Kidney (tissue), 14 donors: ENCODE results near the gene PRR19. TPM values are rescaled to one million over a fixed set of nuclear protein-coding genes. Genes with fewer than 3 reads are reported as not detected.

ENCODE experiments used
- DNase-seq, 5 donors: peaks; one replicate each; pipeline ENCODE4 v3.0.0-alpha.2; 2013 to 2020
- FAIRE-seq: peaks from 2 replicates; lab custom pipeline; 2012; peaks lifted over from hg19 to GRCh38; lab: Jason Lieb, UNC
- H3K27ac ChIP-seq, 2 donors: one replicate each; pipeline ENCODE4 v1.7.0; 2013; ENCODE audit warnings: low read depth in 2 of 2, low read length in 2 of 2, inconsistent platforms in 1 of 2
- H3K27me3 ChIP-seq: one replicate; pipeline ENCODE4 v1.7.1; 2013; ENCODE audit warnings: low read length, inconsistent platforms; ENCODE audit not compliant: control insufficient read depth, insufficient read depth
- H3K36me3 ChIP-seq, 3 donors: one replicate each; pipeline versions ENCODE4 v1.7.0 to v1.7.1; 2013; ENCODE audit warnings: low read length in 3 of 3, control low read depth in 1 of 3, inconsistent platforms in 1 of 3; ENCODE audit not compliant: insufficient read depth in 3 of 3, control insufficient read depth in 2 of 3
- H3K4me1 ChIP-seq, 3 donors: one replicate each; pipeline versions ENCODE4 v1.7.0 to v1.7.1; 2013; ENCODE audit warnings: low read length in 3 of 3, inconsistent platforms in 1 of 3, low read depth in 1 of 3; ENCODE audit not compliant: control insufficient read depth in 2 of 3, insufficient read depth in 2 of 3
- H3K4me3 ChIP-seq, 3 donors: one replicate each; pipeline versions ENCODE4 v1.7.0 to v1.8.1; 2013; ENCODE audit warnings: low read length in 3 of 3, control low read depth in 1 of 3, inconsistent platforms in 1 of 3
- H3K9ac ChIP-seq, 3 donors: one replicate each; pipeline versions ENCODE4 v1.7.0 to v1.7.1; 2013; ENCODE audit warnings: low read length in 3 of 3, control low read depth in 1 of 3, inconsistent platforms in 1 of 3
- H3K9me3 ChIP-seq, 3 donors: one replicate each; pipeline versions ENCODE4 v1.7.0 to v1.7.1; 2013; ENCODE audit warnings: low read length in 3 of 3, control low read depth in 1 of 3, inconsistent platforms in 1 of 3; ENCODE audit not compliant: control insufficient read depth in 2 of 3, insufficient read depth in 1 of 3
- CTCF ChIP-seq: IDR thresholded peaks from 3 replicates; pipeline ENCODE4 v1.5.1; 2012; ENCODE audit warnings: mild to moderate bottlenecking, moderate library complexity, borderline replicate concordance; ENCODE audit not compliant: insufficient read depth; ENCODE audit errors: extremely low read depth
- intact Hi-C: fragments of 100-400 bp; cut with DNase I; formaldehyde crosslinking; loops from one replicate; pipeline ENCODE4 v1.11.1; 2022
- polyA plus RNA-seq: library from polyadenylated mRNA; stranded (reverse); fragments of 350-450 nt; fragmentation: Illumina TruSeq; extraction: RNeasy Lipid Tissue Mini Kit (QIAGEN cat#74804); gene quantifications from one replicate; pipeline ENCODE4 v1.2.3, GENCODE V29; 2014; ENCODE audit warnings: low read depth, low replicate concordance; ENCODE audit not compliant: insufficient read depth
- total RNA-seq: library from RNA; stranded (reverse); fragmentation: NEBNext Ultra II Directional; extraction: Animal tissue kit (Norgen Biotek cat#: 25700); gene quantifications from one replicate; pipeline ENCODE4 v1.2.1, GENCODE V29; 2021
- donor health status: control.
- donor health status: control.
- donor health status: control.
- donor health status: control.
- donor health status: control.
- donor health status: DM: yes; HTN: yes; CAD: no.
- donor health status: Normal renal cell carcinoma (clear cell type).

The PRR19 gene
- total and polyA plus RNA-seq, 2 donors from 2014 or later, result 0.47 to 0.71 TPM

- Histone ChIP-seq H3K27ac (no peak overlapping the region), H3K9ac (no peak overlapping the region), H3K4me3 (no peak overlapping the region), H3K36me3 (peaks cover 0 to 16% (median 2%) of the 10 kb centered on the region in 3 donors), H3K4me1 (no peaks in the 10 kb centered on the region), H3K27me3 (no peaks in the 10 kb centered on the region), H3K9me3 (no peaks in the 10 kb centered on the region)
- no peak for DNase-seq
- TF ChIP-seq CTCF, result no peak
- intact Hi-C loops, result no loop called here
- FAIRE-seq, result no peak
Measured at GRCh38 chr19:42351079-42351735, 49.3 kb downstream of the PRR19 start.

- Histone ChIP-seq H3K36me3 (peaks cover 0 to 26% (median 2%) of the 10 kb centered on the region in 3 donors), H3K9ac (no peak overlapping the region), H3K27ac (no peak overlapping the region), H3K9me3 (no peaks in the 10 kb centered on the region), H3K27me3 (no peaks in the 10 kb centered on the region), H3K4me1 (no peaks in the 10 kb centered on the region), H3K4me3 (no peak overlapping the region)
- FAIRE-seq, result no peak
- peak in 4 of 5 donors; percentile 59 to 79 (median 68) for DNase-seq
- TF ChIP-seq CTCF, result no peak
- intact Hi-C loops, result no loop called here
Measured at GRCh38 chr19:42352301-42353259, 50.6 kb downstream of the PRR19 start.

GRCh38 chr19:42353341-42354015 lies 51.5 kb downstream of the PRR19 start:
- Histone ChIP-seq H3K9me3 (no peaks in the 10 kb centered on the region), H3K4me1 (no peaks in the 10 kb centered on the region), H3K36me3 (peaks cover 0 to 26% (median 2%) of the 10 kb centered on the region in 3 donors), H3K4me3 (no peak overlapping the region), H3K9ac (no peak overlapping the region), H3K27me3 (no peaks in the 10 kb centered on the region), H3K27ac (no peak overlapping the region)
- DNase-seq (no peak), FAIRE-seq (no peak)
- intact Hi-C loops, result no loop called here
- TF ChIP-seq CTCF, result no peak
